Aorta (tissue), 5 donors: ENCODE results near the gene GOLGA6A. TPM values are rescaled to one million over a fixed set of nuclear protein-coding genes. Genes with fewer than 3 reads are reported as not detected.
A peak's percentile ranks its signal among the peaks of the same experiment; 100 is the strongest.
"Not testable (repeated sequence)": the region's sequence is repeated elsewhere in the genome, so short reads cannot be mapped to it uniquely, and the experiment has no call there.

Source experiments
- ATAC-seq: fragments of 200-7000 bp; cut with Tn5 transposase; one replicate; pipeline ENCODE4 v1.9.1; 2022; ENCODE audit warnings: moderate library complexity; ENCODE audit not compliant: low FRiP score
- DNase-seq, 2 donors: peaks; one replicate each; pipeline ENCODE4 v3.0.0-alpha.2; 2020
- H3K27ac ChIP-seq, 2 donors: one replicate each; pipeline ENCODE4 v1.5.1; 2013; ENCODE audit warnings: low read length in 2 of 2, mild to moderate bottlenecking in 2 of 2, moderate library complexity in 2 of 2, control low read depth in 1 of 2, inconsistent platforms in 1 of 2, low read depth in 1 of 2
- H3K27me3 ChIP-seq, 2 donors: one replicate each; pipeline ENCODE4 v1.6.1; 2013; ENCODE audit warnings: control low read depth in 1 of 2, low read length in 1 of 2, mild to moderate bottlenecking in 1 of 2, moderate library complexity in 1 of 2; ENCODE audit not compliant: insufficient read depth in 2 of 2, control insufficient read depth in 1 of 2
- H3K36me3 ChIP-seq, 2 donors: one replicate each; pipeline ENCODE4 v1.6.1; 2013; ENCODE audit warnings: control low read depth in 1 of 2, low read length in 1 of 2, mild to moderate bottlenecking in 1 of 2; ENCODE audit not compliant: insufficient read depth in 2 of 2, control insufficient read depth in 1 of 2
- H3K4me1 ChIP-seq, 2 donors: one replicate each; pipeline ENCODE4 v1.6.1; 2013; ENCODE audit warnings: low read length in 2 of 2, control low read depth in 1 of 2, mild to moderate bottlenecking in 1 of 2, moderate library complexity in 1 of 2; ENCODE audit not compliant: insufficient read depth in 2 of 2, control insufficient read depth in 1 of 2
- H3K4me3 ChIP-seq, 2 donors: one replicate each; pipeline ENCODE4 v1.5.1; 2013; ENCODE audit warnings: low read length in 2 of 2, control low read depth in 1 of 2, mild to moderate bottlenecking in 1 of 2
- H3K9me3 ChIP-seq: one replicate; pipeline ENCODE4 v1.6.1; 2013; ENCODE audit warnings: mild to moderate bottlenecking, low read length; ENCODE audit not compliant: control insufficient read depth
- WGBS, 2 donors: extraction: QIAGEN DNeasy Blood & Tissue Kit; methylation state at CpG; one replicate each; pipeline ENCODE4 v1.1.7; 2013; 5-methylcytosine and 5-hydroxymethylcytosine counted together
- intact Hi-C, 2 donors: fragments of 100-400 bp; cut with DNase I; formaldehyde crosslinking; loops; one replicate each; pipeline versions ENCODE4 v1.14.2 to v1.15.0; 2022
- polyA plus RNA-seq, 2 donors: library from polyadenylated mRNA; stranded (reverse); fragments of 200-250 nt; gene quantifications; one replicate each; pipeline ENCODE4 v1.2.3, GENCODE V29; 2013
- total RNA-seq, 2 donors: library from RNA; stranded (reverse); fragmentation: NEBNext Ultra II Directional; extraction: Animal tissue kit (Norgen Biotek cat#: 25700); gene quantifications; one replicate each; pipeline ENCODE4 v1.2.1, GENCODE V29; 2021
- donor health status: healthy with polysubstance abuse.
- donor health status: Bipolar disorder and iron deficiency.
- donor health status: DM: no; HTN: no; CAD: no.
- donor health status: DM: no; HTN: no; CAD: no.
- donor health status: DM: yes; HTN: yes; CAD: no.

The GOLGA6A gene
- total and polyA plus RNA-seq, 4 donors = not detected

DNA sequence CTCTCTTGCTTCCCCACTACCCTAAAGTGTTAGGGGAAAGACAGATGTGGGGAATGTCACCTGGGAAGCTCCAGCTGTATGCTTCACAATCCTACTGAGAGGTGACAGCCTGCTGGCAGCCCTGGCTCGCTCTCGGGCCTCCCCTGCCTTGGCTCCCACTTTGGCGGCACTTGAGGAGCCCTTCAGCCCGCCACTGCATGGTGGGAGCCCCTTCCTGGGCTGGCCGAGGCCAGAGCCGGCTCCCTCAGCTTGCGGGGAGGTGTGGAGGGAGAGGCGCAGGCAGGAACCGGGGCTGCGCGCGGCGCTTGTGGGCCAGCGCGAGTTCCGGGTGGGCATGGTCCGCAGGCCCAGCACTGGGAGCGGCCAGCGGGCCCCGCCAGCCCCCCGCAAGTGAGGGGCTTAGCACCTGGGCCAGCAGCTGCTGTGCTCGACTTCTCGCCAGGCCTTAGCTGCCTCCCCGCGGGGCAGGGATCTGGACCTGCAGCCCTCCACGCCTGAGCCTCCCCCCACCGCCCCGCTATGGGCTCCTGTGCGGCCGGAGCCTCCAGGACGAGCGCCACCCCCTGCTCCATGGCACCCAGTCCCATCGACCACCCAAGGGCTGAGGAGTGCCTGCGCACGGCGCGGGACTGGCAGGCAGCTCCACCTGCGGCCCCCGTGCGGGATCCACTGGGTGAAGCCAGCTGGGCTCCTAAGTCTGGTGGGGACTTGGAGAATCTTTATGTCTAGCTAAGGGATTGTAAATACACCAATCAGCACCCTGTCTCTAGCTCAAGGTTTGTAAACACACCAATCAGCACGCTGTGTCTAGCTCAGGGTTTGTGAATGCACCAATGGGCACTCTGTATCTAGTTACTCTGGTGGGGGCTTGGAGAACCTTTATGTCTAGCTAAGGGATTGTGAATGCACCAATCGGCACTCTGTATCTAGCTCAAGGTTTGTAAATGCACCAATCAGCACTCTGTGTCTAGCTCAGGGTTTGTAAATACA, 29.8 kb downstream of the GOLGA6A start:
- H3K4me3 ChIP-seq, H3K9me3 ChIP-seq, H3K27me3 ChIP-seq, H3K4me1 ChIP-seq, ATAC-seq, H3K36me3 ChIP-seq: not testable (repeated sequence)
- peak; percentile 45 to 73 for DNase-seq
- WGBS, 2 donors = 89 to 90% methylated on average over 37 to 42 of the region's 42 CpGs
- intact Hi-C loops = loop anchor here (2.0 to 5.0 kb wide), 2 partner anchors 74 to 265 kb away; no protein-coding TSS in a partner anchor
- H3K27ac ChIP-seq = peak overlapping the region; percentile 57 to 80

DNA sequence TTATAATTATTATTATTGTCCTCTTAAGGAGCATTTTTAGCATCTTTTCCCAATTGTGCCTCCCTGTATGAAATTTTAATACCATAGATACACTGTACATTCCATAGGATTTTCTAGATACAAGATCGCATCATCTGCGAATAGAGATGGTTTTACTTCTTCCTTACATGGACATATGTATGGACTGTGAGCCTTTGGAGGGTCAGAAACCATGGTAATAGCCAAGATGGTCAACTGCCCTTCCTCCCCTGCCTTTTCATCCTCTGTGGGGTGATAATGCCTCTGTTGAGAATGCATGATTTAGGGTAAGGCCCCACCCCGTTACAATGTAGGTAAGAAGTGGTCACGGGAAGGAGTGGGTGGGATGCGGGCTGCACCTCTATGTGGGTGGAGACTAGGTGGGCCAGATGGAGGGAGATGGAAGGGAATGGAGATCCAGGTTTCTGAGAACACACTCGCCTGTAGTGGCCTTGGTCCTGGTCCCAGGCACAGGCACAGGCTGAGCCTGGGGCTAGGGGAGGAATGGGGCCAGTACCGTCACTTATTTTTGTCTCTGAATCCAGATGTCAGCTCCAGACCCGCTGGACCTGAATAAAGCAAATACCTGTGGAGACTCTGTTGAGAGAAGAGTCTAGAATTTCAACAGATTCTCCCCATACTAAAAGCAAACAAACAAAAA, 31.7 kb downstream of the GOLGA6A start:
- Histone ChIP-seq H3K9me3 (no peaks in the 10 kb centered on the region), H3K4me3 (no peak overlapping the region), H3K4me1 (peaks cover 0 to 2% of the 10 kb centered on the region in 2 donors), H3K27me3 (no peaks in the 10 kb centered on the region), H3K27ac (peak overlapping the region; percentile 78 to 99), H3K36me3 (no peaks in the 10 kb centered on the region)
- intact Hi-C loops = loop anchor here in 1 of 2 donors (5.0 kb wide), 1 partner anchor 267 kb away; no protein-coding TSS in a partner anchor
- ATAC-seq (peak; percentile 44), DNase-seq (peak in 1 of 2 donors; percentile 46)
- WGBS, 2 donors = 49 to 57% methylated on average over 8 of the region's 8 CpGs

DNA sequence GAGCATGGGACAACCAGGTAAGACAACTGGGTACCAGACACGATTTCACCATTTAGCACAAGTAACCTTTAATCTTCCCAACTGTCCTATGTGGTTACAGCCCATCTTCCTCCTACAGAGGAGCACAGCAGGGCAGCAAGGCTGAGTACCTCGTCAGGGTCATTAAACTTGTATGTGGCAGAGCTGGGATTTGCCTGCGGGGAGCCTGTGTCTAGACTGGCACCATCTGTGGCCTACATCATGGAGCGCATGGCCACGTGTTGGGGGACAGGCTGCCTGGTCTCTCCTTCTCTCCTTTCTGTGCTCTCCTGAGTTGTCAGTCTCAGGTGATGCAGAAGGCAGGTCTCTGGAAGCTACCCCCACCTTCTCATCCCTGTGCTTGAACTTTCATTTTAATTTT, 32.2 kb downstream of the GOLGA6A start:
- H3K4me3 ChIP-seq = no peak overlapping the region
- DNase-seq = peak in 1 of 2 donors; percentile 40
- no peak for ATAC-seq
- WGBS, 2 donors = 91 to 95% methylated on average over 5 of the region's 5 CpGs
- no peaks in the 10 kb centered on the region for H3K9me3 ChIP-seq
- intact Hi-C loops = loop anchor here in 1 of 2 donors (5.0 kb wide), 1 partner anchor 267 kb away; no protein-coding TSS in a partner anchor
- peak overlapping the region; percentile 83 to 99 for H3K27ac ChIP-seq
- H3K4me1 ChIP-seq = peaks cover 0 to 2% of the 10 kb centered on the region in 2 donors
- no peaks in the 10 kb centered on the region for H3K27me3 ChIP-seq
- H3K36me3 ChIP-seq = no peaks in the 10 kb centered on the region

DNA sequence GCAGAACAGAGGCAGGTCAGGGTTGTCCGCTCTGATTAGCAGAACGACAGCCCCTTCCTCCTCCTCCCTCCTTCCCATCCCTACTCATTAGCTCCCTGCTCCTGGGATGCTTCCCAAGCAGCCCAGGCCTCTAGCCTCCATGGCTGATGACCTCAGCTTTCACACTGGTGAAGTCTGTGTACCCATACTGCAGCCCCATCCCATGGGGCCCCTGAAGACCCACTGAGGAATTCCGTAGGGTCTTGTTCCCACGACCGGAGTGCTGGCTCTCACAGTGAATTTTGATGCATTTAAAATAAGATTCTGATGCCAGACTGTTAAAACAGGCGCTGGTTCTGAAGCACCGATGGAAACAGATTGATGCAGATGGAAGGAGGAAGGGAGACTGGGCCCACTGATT, 36.1 kb downstream of the GOLGA6A start:
- DNase-seq = peak in 1 of 2 donors; percentile 35
- no peaks in the 10 kb centered on the region for H3K27me3 ChIP-seq
- intact Hi-C loops = loop anchor here in 1 of 2 donors (10.0 kb wide), 1 partner anchor 189 kb away; the partner anchor contains the start of gene CCDC33
- H3K4me3 ChIP-seq = no peak overlapping the region
- no peaks in the 10 kb centered on the region for H3K9me3 ChIP-seq
- no peaks in the 10 kb centered on the region for H3K4me1 ChIP-seq
- H3K27ac ChIP-seq = no peak overlapping the region
- no peak for ATAC-seq
- peaks cover 0 to 1% of the 10 kb centered on the region in 2 donors for H3K36me3 ChIP-seq
- WGBS, 2 donors = 67 to 74% methylated on average over 7 of the region's 7 CpGs

DNA sequence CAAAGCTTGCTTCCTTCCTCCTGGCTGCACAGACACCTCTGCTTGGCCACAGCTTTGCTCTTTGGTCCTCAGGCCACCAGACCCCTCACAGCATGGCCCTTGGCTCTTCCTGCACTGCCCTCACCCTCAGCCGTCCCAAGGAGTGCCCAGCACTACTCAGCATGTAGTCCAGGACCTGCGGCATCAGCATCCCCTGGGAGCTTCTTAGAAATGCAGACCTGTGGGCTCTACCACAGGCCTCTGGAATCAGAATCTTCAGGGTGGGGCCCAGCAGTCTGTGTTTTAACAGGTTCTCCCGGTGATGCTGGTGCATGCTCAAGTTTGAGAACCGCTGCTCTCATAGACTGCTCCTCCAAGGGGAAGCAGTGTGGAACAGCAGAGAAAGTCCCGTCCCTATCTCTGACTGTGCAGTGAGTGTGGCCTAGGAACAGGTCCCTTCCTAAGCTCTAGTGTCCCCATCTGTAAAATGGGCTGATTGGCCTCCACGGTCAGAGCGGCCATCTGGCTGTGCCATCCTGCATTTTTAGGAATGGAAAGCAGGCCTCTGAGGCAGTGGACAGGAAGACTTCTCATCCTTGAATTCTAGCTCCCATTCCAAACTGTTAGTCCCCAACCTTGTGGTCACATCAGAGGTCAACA, 36.6 kb downstream of the GOLGA6A start:
- Histone ChIP-seq H3K27me3 (no peaks in the 10 kb centered on the region), H3K4me3 (no peak overlapping the region), H3K4me1 (no peaks in the 10 kb centered on the region), H3K27ac (no peak overlapping the region), H3K36me3 (peaks cover 0 to 1% of the 10 kb centered on the region in 2 donors), H3K9me3 (no peaks in the 10 kb centered on the region)
- WGBS, 2 donors = 77 to 79% methylated on average over 7 of the region's 7 CpGs
- no peak for ATAC-seq
- DNase-seq = peak in 1 of 2 donors; percentile 29
- intact Hi-C loops = loop anchor here in 1 of 2 donors (10.0 kb wide), 1 partner anchor 189 kb away; the partner anchor contains the start of gene CCDC33

DNA sequence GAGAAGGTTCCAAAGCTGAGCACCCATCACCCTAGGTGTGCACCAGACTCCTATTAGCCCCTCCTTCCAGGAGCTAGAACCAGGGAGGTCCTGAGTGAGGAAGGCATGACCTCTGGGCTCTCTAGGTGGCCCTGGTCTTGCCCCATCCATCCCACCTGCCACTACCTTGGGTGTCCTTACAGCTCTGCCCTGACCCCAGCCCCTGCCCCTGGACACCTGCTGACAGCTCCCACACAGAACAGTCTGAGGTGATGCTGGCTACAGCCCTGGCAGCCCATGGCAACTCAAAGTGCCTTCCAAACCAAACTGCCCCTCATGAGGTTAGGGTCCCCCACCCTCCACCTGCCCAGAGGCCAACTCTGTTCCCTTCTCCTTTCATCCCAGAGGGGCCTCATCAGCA, 37.2 kb downstream of the GOLGA6A start:
- no peaks in the 10 kb centered on the region for H3K27me3 ChIP-seq
- peaks cover 0 to 1% of the 10 kb centered on the region in 2 donors for H3K36me3 ChIP-seq
- H3K27ac ChIP-seq = no peak overlapping the region
- intact Hi-C loops = loop anchor here in 1 of 2 donors (10.0 kb wide), 1 partner anchor 190 kb away; the partner anchor contains the start of gene CCDC33
- ATAC-seq (no peak), DNase-seq (peak in 1 of 2 donors; percentile 36)
- no peaks in the 10 kb centered on the region for H3K4me1 ChIP-seq
- no peaks in the 10 kb centered on the region for H3K9me3 ChIP-seq
- H3K4me3 ChIP-seq = no peak overlapping the region

DNA sequence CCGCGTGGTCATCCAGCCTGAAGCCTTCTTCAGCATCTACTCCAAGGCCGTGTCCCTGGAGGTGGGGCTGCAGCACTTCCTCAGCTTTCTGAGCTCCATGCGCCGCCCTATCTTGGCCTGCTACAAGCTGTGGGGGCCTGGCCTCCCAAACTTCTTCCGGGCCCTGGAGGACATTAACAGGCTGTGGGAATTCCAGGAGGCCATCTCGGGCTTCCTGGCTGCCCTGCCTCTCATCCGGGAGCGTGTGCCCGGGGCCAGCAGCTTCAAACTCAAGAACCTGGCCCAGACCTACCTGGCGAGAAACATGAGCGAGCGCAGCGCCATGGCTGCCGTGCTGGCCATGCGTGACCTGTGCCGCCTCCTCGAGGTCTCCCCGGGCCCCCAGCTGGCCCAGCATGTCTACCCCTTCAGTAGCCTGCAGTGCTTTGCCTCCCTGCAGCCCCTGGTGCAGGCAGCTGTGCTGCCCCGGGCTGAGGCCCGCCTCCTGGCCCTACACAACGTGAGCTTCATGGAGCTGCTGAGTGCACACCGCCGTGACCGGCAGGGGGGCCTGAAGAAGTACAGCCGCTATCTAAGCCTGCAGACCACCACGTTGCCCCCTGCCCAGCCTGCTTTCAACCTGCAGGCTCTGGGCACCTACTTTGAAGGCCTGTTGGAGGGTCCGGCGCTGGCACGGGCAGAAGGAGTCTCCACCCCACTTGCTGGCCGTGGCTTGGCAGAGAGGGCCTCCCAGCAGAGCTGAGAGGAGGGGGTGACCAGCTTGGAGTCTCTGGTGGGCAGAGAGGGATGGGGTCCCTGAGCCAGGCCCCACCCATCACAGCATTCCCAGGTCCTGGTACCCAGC, 37.9 kb downstream of the GOLGA6A start:
- H3K27me3 ChIP-seq = no peaks in the 10 kb centered on the region
- WGBS, 2 donors = 87 to 88% methylated on average over 31 of the region's 31 CpGs
- ATAC-seq (peak; percentile 72), DNase-seq (peak in 1 of 2 donors; percentile 77)
- no peaks in the 10 kb centered on the region for H3K9me3 ChIP-seq
- no peak overlapping the region for H3K27ac ChIP-seq
- H3K4me3 ChIP-seq = no peak overlapping the region
- intact Hi-C loops = loop anchor here in 1 of 2 donors (10.0 kb wide), 1 partner anchor 190 kb away; the partner anchor contains the start of gene CCDC33
- H3K4me1 ChIP-seq = no peaks in the 10 kb centered on the region
- H3K36me3 ChIP-seq = peaks cover 0 to 1% of the 10 kb centered on the region in 2 donors
